Parathyroid adenoma (tissue), 2 donors: ENCODE results near the gene PFDN6.
A peak's percentile ranks its signal among the peaks of the same experiment; 100 is the strongest.

Experiments
- H2AFZ ChIP-seq: fragments of 300-600 bp; sonication (generic); one replicate; pipeline ENCODE4 v1.7.0; 2017; ENCODE audit warnings: antibody characterized with exemption, mild to moderate bottlenecking
- H3K27ac ChIP-seq: fragments of 300-600 bp; sonication (generic); one replicate; pipeline ENCODE4 v1.7.0; 2017
- H3K27me3 ChIP-seq: fragments of 300-600 bp; sonication (generic); one replicate; pipeline ENCODE4 v1.7.0; 2017; ENCODE audit warnings: low read length; ENCODE audit not compliant: control insufficient read depth, insufficient read depth
- H3K36me3 ChIP-seq: fragments of 300-600 bp; sonication (generic); one replicate; pipeline ENCODE4 v1.7.0; 2017; ENCODE audit warnings: low read length; ENCODE audit not compliant: control insufficient read depth, insufficient read depth
- H3K4me1 ChIP-seq: fragments of 300-600 bp; sonication (generic); one replicate; pipeline ENCODE4 v1.7.0; 2017; ENCODE audit warnings: control low read depth
- H3K4me2 ChIP-seq: fragments of 300-600 bp; sonication (generic); one replicate; pipeline ENCODE4 v1.7.0; 2017; ENCODE audit warnings: low read length
- H3K4me3 ChIP-seq: fragments of 300-600 bp; sonication (generic); one replicate; pipeline ENCODE4 v1.7.0; 2017; ENCODE audit warnings: low read depth, low read length
- H3K79me2 ChIP-seq: fragments of 300-600 bp; sonication (generic); one replicate; pipeline ENCODE4 v1.7.0; 2017; ENCODE audit warnings: control low read depth
- H3K9ac ChIP-seq: fragments of 300-600 bp; sonication (generic); one replicate; pipeline ENCODE4 v1.7.0; 2017; ENCODE audit warnings: mild to moderate bottlenecking
- H3K9me3 ChIP-seq: fragments of 300-600 bp; sonication (generic); one replicate; pipeline ENCODE4 v1.7.0; 2017; ENCODE audit warnings: low read length; ENCODE audit not compliant: control insufficient read depth
- TF ChIP-seq, protein P1 (sequence below): fragments of 300-600 bp; sonication (generic); IDR thresholded peaks from one replicate; pipeline ENCODE4 v1.7.0; 2017; ENCODE audit warnings: antibody characterized with exemption, mild to moderate bottlenecking
- donor health status: primary hyperparathyroidism.

Gene PFDN6

DNA sequence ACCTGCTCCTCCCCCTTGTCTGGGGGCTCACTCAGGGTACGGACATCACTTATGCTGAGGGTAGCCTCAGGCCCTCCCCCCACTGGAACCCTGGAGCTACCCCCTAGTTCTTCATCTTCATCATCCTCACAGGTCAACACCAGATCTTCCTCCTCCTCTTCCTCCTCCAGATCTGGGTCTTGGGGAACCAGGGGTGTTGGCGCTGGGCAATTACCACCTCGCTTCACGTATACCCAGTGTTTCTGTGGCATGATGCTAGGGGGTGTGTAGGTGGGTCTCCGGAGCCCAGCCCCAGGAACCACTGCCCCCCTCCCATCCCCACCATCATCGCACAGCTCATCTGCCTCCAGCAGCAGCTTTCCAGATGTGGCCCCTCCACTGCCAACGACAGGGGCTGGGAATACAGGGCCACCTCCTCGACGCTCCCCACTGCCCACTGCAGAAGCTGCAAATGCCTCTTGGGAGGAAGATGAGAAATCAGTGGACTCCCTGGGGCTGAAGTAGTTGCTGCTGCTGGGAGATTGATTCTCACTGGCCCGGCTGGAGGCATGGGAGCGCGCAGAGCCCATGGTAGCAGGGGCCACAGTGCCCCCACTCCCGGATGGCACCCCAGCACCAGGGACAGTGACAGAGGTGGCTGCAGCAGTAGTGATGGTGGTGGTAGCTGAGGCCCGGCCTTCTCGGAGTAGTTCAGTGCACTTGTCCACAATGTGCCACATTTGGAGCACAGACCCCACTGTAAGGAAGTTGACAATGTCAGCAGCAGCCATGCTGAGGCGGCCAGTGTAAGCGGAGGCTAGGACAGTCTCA, 26.6 kb downstream of the PFDN6 start:
- Histone ChIP-seq H3K4me2 (peak overlapping the region; percentile 54), H2AFZ (no peak overlapping the region), H3K9me3 (no peaks in the 10 kb centered on the region), H3K4me1 (peaks cover 43% of the 10 kb centered on the region), H3K27me3 (no peaks in the 10 kb centered on the region), H3K79me2 (peaks cover 5% of the 10 kb centered on the region), H3K4me3 (no peak overlapping the region), H3K36me3 (no peaks in the 10 kb centered on the region), H3K27ac (peak overlapping the region; percentile 57), H3K9ac (no peak overlapping the region)
- TF ChIP-seq, protein P1, sequence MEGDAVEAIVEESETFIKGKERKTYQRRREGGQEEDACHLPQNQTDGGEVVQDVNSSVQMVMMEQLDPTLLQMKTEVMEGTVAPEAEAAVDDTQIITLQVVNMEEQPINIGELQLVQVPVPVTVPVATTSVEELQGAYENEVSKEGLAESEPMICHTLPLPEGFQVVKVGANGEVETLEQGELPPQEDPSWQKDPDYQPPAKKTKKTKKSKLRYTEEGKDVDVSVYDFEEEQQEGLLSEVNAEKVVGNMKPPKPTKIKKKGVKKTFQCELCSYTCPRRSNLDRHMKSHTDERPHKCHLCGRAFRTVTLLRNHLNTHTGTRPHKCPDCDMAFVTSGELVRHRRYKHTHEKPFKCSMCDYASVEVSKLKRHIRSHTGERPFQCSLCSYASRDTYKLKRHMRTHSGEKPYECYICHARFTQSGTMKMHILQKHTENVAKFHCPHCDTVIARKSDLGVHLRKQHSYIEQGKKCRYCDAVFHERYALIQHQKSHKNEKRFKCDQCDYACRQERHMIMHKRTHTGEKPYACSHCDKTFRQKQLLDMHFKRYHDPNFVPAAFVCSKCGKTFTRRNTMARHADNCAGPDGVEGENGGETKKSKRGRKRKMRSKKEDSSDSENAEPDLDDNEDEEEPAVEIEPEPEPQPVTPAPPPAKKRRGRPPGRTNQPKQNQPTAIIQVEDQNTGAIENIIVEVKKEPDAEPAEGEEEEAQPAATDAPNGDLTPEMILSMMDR = no peak

GRCh38 chr6:33316603-33317418, 27.4 kb downstream of the PFDN6 start:
- Histone ChIP-seq H2AFZ (no peak overlapping the region), H3K79me2 (peaks cover 4% of the 10 kb centered on the region), H3K27me3 (no peaks in the 10 kb centered on the region), H3K9ac (no peak overlapping the region), H3K36me3 (no peaks in the 10 kb centered on the region), H3K4me1 (peaks cover 49% of the 10 kb centered on the region), H3K4me2 (peak overlapping the region; percentile 54), H3K9me3 (no peaks in the 10 kb centered on the region), H3K27ac (peak overlapping the region; percentile 57), H3K4me3 (peak overlapping the region; percentile 22)
- TF ChIP-seq, protein P1 = no peak

GRCh38 chr6:33317419-33317668, 27.9 kb downstream of the PFDN6 start:
- no peaks in the 10 kb centered on the region for H3K9me3 ChIP-seq
- peaks cover 51% of the 10 kb centered on the region for H3K4me1 ChIP-seq
- H3K4me3 ChIP-seq = peak overlapping the region; percentile 84
- H3K27me3 ChIP-seq = no peaks in the 10 kb centered on the region
- peak overlapping the region; percentile 54 for H3K4me2 ChIP-seq
- H3K27ac ChIP-seq = peak overlapping the region; percentile 86
- no peak overlapping the region for H3K9ac ChIP-seq
- H2AFZ ChIP-seq = no peak overlapping the region
- H3K79me2 ChIP-seq = peaks cover 7% of the 10 kb centered on the region
- no peaks in the 10 kb centered on the region for H3K36me3 ChIP-seq
- TF ChIP-seq, protein P1 = no peak

GRCh38 chr6:33317669-33318425, 28.4 kb downstream of the PFDN6 start, which contains the start of gene ZBTB22:
TSS of gene ZBTB22 (minus strand) at chr6:33317744. CDS start at chr6:33316916, 828 bp downstream.
- peak within 1 kb of the TSS; percentile 78 for H3K4me2 ChIP-seq
- no peaks in the 10 kb centered on the region for H3K36me3 ChIP-seq
- H3K79me2 ChIP-seq = peaks cover 7% of the 10 kb centered on the region
- no peaks in the 10 kb centered on the region for H3K27me3 ChIP-seq
- H3K4me3 ChIP-seq = peak within 1 kb of the TSS; percentile 84
- H3K9ac ChIP-seq = no peak within 1 kb of the TSS
- H2AFZ ChIP-seq = peak within 1 kb of the TSS; percentile 61
- peak within 1 kb of the TSS; percentile 86 for H3K27ac ChIP-seq
- H3K9me3 ChIP-seq = no peaks in the 10 kb centered on the region
- peaks cover 51% of the 10 kb centered on the region for H3K4me1 ChIP-seq
- TF ChIP-seq, protein P1 = no peak
